Calu3 (cell line): Measurements from ENCODE around the gene SPACA4. TPM values are rescaled to one million over a fixed set of nuclear protein-coding genes. Genes with fewer than 3 reads are reported as not detected.

ENCODE experiments used
- BruUV-seq: library from RNA; stranded (reverse); fragments of 400-500 nt; replicated peaks from 2 replicates; lab custom pipeline; 2021; lab: Mats Ljungman, UMichigan
- CTCF ChIA-PET: fragments of 300-600 bp; sonication (Branson Sonifier 250); formaldehyde crosslinking; loops from one replicate; lab custom pipeline; 2022; ENCODE audit warnings: antibody characterized with exemption; lab: Charles Lee
- DNase-seq: peaks from one replicate; pipeline ENCODE4 v3.0.0; 2022
- H3K27ac Mint-ChIP-seq: one replicate; pipeline ENCODE4 v1.8.0; 2022; ENCODE audit warnings: mixed read lengths; ENCODE audit not compliant: unreplicated experiment
- H3K27me3 Mint-ChIP-seq: one replicate; pipeline ENCODE4 v1.8.0; 2022; ENCODE audit warnings: mixed read lengths; ENCODE audit not compliant: unreplicated experiment
- H3K36me3 Mint-ChIP-seq: one replicate; pipeline ENCODE4 v1.8.0; 2022; ENCODE audit warnings: mild to moderate bottlenecking, moderate library complexity, mixed read lengths; ENCODE audit not compliant: insufficient read depth, unreplicated experiment
- H3K4me1 Mint-ChIP-seq: one replicate; pipeline ENCODE4 v1.8.0; 2022; ENCODE audit warnings: mild to moderate bottlenecking, low read depth, mixed read lengths; ENCODE audit not compliant: unreplicated experiment
- H3K4me3 Mint-ChIP-seq: one replicate; pipeline ENCODE4 v1.8.0; 2022; ENCODE audit warnings: mild to moderate bottlenecking, low read depth, moderate library complexity, mixed read lengths; ENCODE audit not compliant: unreplicated experiment
- H3K9me3 Mint-ChIP-seq: one replicate; pipeline ENCODE4 v1.8.0; 2022; ENCODE audit warnings: low read depth, mixed read lengths; ENCODE audit not compliant: unreplicated experiment
- intact Hi-C: fragments of 100-400 bp; cut with micrococcal nuclease; formaldehyde crosslinking; loops from one replicate; pipeline ENCODE4 v1.10.0; 2022; ENCODE audit not compliant: unreplicated experiment
- total RNA-seq: library from RNA; stranded (reverse); gene quantifications from 2 replicates; pipeline ENCODE4 v1.2.3, GENCODE V29; 2022
- TF ChIP-seq, protein P1 (sequence below): fragments of 200-600 bp; IDR thresholded peaks from one replicate; pipeline ENCODE4 v1.8.0; 2022; ENCODE audit warnings: antibody characterized with exemption; ENCODE audit not compliant: unreplicated experiment

Gene SPACA4
- total RNA-seq, 1 experiment from 2014 or later = not detected

DNA sequence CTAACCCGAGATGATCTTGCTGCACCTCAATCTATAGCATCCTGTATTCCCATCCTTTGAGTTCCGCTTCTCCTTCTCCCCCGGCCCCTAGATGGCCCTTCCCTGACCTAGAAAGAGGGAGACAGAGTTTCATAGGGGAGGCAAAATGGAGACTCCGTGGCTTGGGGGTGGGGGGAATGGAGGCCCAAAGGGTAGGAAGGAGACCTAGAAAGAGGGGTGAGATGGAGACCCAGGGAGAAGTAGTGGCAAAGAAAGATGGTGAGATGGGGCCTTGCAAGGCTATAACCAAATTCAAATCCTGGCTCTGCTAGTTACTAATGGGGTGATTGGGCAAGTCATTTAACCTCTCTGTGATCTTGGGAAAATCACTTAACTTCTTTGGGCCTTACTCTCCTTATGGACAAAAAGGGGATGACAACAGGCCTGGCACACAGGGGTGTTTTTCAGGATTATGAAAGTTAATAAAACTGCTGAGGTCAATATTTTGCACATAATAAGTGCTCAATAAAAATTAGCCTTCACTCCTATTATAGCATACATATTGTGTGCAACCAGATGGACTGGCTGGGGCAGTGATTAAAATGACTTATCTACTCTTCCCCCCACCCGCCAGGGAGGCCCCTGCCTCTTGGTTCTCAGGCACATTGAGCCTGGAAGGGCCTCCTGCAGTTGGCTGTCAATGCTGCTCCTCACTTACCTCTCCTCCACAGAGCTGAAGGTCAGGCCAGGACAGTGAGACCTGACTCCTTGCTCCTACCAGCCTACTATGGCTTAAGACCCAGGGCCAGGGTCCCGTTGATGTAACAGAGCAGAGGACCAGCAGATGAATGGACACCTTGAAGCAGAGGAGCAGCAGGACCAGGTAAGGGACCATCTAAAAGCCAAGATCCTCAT lies 13.4 kb downstream of the SPACA4 start:
- DNase-seq = no peak
- CTCF ChIA-PET = interaction anchor here (0.6 to 1.4 kb wide), 2 partner anchors 11 to 36 kb away, joined by 3 to 5 read pairs; no protein-coding TSS in a partner anchor
- peaks cover 58% of the 10 kb centered on the region for H3K36me3 Mint-ChIP-seq

DNA sequence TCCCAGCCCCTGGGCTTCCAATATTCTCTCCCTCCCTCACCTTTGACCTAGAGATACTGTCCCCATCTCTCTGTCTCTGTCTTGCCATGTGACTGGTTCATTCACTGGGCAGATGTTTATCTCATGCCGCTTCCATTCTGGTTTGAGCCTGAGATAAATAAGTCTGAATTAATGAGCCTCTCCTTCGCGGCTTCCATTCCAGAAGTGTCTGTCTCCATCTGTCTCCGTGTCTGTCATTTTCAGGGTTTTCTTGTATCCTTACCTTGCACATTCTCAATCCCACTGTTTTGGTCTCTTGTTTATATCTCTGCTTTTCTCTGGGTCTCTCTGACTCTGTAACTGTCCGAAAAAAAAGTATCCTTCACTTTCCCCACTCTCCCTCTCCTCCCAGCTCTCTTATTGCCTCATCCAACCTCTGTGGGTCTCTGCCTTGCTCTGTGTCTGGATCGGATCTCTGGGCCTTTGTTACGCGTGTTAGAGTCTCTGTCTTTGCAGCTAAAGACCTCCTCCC lies 17.1 kb downstream of the SPACA4 start:
- BruUV-seq = no TSS peak
- DNase-seq = no peak
- Mint-ChIP-seq H3K36me3 (peaks cover 27% of the 10 kb centered on the region), H3K9me3 (no peaks in the 10 kb centered on the region), H3K4me1 (peaks cover 44% of the 10 kb centered on the region), H3K4me3 (no peak overlapping the region), H3K27me3 (no peaks in the 10 kb centered on the region), H3K27ac (no peak overlapping the region)
- TF ChIP-seq, protein P1, sequence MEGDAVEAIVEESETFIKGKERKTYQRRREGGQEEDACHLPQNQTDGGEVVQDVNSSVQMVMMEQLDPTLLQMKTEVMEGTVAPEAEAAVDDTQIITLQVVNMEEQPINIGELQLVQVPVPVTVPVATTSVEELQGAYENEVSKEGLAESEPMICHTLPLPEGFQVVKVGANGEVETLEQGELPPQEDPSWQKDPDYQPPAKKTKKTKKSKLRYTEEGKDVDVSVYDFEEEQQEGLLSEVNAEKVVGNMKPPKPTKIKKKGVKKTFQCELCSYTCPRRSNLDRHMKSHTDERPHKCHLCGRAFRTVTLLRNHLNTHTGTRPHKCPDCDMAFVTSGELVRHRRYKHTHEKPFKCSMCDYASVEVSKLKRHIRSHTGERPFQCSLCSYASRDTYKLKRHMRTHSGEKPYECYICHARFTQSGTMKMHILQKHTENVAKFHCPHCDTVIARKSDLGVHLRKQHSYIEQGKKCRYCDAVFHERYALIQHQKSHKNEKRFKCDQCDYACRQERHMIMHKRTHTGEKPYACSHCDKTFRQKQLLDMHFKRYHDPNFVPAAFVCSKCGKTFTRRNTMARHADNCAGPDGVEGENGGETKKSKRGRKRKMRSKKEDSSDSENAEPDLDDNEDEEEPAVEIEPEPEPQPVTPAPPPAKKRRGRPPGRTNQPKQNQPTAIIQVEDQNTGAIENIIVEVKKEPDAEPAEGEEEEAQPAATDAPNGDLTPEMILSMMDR = no peak
- intact Hi-C loops = no loop called here
- CTCF ChIA-PET = interaction anchor here (0.7 kb wide), 2 partner anchors 52 to 91 kb away, joined by 3 to 4 read pairs; no protein-coding TSS in a partner anchor

More for the DNA sequence above, 13.4 kb downstream of the SPACA4 start:
- BruUV-seq = TSS peak; percentile 67
- intact Hi-C loops = no loop called here
- no peaks in the 10 kb centered on the region for H3K27me3 Mint-ChIP-seq
- H3K9me3 Mint-ChIP-seq = no peaks in the 10 kb centered on the region
- H3K4me3 Mint-ChIP-seq = peak overlapping the region; percentile 94
- TF ChIP-seq, protein P1 = no peak
- peak overlapping the region; percentile 100 for H3K27ac Mint-ChIP-seq
- H3K4me1 Mint-ChIP-seq = peaks cover 47% of the 10 kb centered on the region

DNA sequence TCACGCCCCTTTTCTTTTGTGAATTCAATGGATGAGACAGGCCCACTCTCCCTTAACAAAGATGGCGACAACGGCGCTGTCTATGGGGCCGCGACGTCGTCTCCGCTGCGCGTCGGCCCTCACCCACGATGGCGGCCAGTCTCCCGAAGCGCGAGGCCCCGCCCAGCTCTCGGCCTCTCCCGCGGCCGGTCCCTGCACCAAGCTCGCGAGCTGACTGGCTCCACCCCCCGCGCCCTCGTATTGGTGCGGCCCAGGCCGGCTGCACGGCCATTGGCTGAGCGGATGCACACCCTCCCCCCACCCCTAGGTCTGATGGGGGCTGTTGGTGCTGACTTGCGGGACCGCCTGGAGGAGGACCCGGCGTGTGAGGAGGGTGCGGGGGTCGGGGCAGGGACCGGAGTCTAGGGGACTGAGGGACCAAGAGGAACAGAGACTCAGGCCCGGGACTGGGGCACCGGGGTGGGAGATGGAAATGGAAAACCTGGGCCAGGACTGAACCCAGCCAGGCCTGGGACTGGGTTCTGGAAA lies 17.6 kb downstream of the SPACA4 start:
- no peaks in the 10 kb centered on the region for H3K9me3 Mint-ChIP-seq
- H3K4me1 Mint-ChIP-seq = peaks cover 48% of the 10 kb centered on the region
- peaks cover 27% of the 10 kb centered on the region for H3K36me3 Mint-ChIP-seq
- CTCF ChIA-PET = no interaction called here
- intact Hi-C loops = no loop called here
- no peak overlapping the region for H3K4me3 Mint-ChIP-seq
- H3K27ac Mint-ChIP-seq = no peak overlapping the region
- no TSS peak for BruUV-seq
- TF ChIP-seq, protein P1 = no peak
- no peaks in the 10 kb centered on the region for H3K27me3 Mint-ChIP-seq
- no peak for DNase-seq

DNA sequence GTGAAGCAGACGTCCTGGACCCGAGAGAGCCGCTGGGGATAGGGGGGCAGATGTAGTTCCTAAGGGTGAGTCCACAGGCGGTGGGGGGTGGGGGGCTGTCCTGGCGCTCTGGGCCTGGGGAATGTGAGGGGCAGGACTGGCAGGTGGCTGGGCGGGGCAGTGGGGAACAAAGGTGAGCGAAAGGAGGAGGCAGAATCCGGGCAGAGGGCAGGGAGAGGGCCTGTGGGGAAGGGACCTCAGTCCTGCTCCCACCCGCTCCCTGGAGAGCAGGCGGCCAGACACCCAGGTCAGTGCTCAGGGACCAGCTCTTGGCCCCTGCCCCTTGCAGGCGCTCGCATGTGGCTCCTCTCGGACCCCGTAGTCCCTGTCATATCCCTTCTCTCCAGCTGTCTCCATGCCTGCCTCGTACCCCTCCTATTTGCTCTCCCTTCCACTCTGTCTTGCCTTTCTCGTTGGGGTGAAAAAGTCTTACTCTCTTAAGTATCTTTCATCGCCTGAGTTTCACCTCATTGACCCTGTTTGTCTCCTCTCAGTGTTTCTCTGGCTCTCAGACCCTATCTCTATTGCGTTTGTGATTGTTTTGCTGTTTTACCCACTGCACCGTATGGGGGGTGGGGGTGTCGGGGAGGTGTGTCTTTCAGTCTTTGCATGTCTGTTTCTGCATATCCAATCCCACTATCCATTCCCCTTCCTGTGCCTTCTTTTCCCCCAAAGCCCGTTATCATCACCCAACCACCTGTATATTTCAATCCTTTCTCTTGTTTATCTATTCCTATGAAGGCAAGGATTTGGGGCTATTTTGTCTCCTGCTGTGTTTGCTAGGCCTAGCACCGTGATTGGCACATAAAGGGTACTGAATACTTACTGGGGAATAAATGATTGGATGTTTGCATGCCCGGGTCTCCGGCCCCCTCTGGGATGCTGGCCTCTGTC lies 18.5 kb downstream of the SPACA4 start:
- no peaks in the 10 kb centered on the region for H3K9me3 Mint-ChIP-seq
- TF ChIP-seq, protein P1 = no peak
- BruUV-seq = no TSS peak
- H3K4me1 Mint-ChIP-seq = peaks cover 38% of the 10 kb centered on the region
- no peak for DNase-seq
- no peak overlapping the region for H3K27ac Mint-ChIP-seq
- intact Hi-C loops = no loop called here
- H3K36me3 Mint-ChIP-seq = peaks cover 29% of the 10 kb centered on the region
- CTCF ChIA-PET = no interaction called here
- H3K27me3 Mint-ChIP-seq = no peaks in the 10 kb centered on the region
- no peak overlapping the region for H3K4me3 Mint-ChIP-seq
